NCI-H345 treated with DMSO at 0.1 percent for 48 hours (cell line): ENCODE measurements around the gene OLFML3.

Source experiments
- DNase-seq: peaks from one replicate; lab custom pipeline; 2025; ENCODE audit not compliant: unreplicated experiment; lab: John Stamatoyannopoulos, UW

The OLFML3 gene

GRCh38 chr1:113978863-113979702 lies at the start of gene OLFML3:
OLFML3 (plus strand) TSS chr1:113979474; CDS start chr1:113979517, 43 bp downstream.
- DNase-seq, result peak; percentile 58

- no peak for DNase-seq
Observed at GRCh38 chr1:113929750-113930498, 49.4 kb upstream of the OLFML3 start.

GRCh38 chr1:113930499-113931161 lies 48.6 kb upstream of the OLFML3 start:
- no peak for DNase-seq

GRCh38 chr1:113931451-113931851 lies 47.8 kb upstream of the OLFML3 start:
- no peak for DNase-seq

- DNase-seq, result no peak
Observed at GRCh38 chr1:113934006-113934405, 45.3 kb upstream of the OLFML3 start.

- no peak for DNase-seq
Observed at GRCh38 chr1:113934511-113935055, 44.7 kb upstream of the OLFML3 start.

GRCh38 chr1:113935176-113935575 lies 44.1 kb upstream of the OLFML3 start:
- no peak for DNase-seq

GRCh38 chr1:113935970-113936369 lies 43.3 kb upstream of the OLFML3 start:
- DNase-seq, result no peak

- DNase-seq, result no peak
Observed at GRCh38 chr1:113937146-113937545, 42.1 kb upstream of the OLFML3 start.

- no peak for DNase-seq
Observed at GRCh38 chr1:113938192-113938591, 41.1 kb upstream of the OLFML3 start.

GRCh38 chr1:113940365-113941244 lies 38.7 kb upstream of the OLFML3 start:
- DNase-seq, result no peak

GRCh38 chr1:113941245-113941559 lies 38.1 kb upstream of the OLFML3 start:
- DNase-seq, result no peak

- DNase-seq, result no peak
Observed at GRCh38 chr1:113942527-113942926, 36.7 kb upstream of the OLFML3 start.

- no peak for DNase-seq
Observed at GRCh38 chr1:113943028-113943811, 36.1 kb upstream of the OLFML3 start.

GRCh38 chr1:113945329-113945728 lies 33.9 kb upstream of the OLFML3 start:
- DNase-seq, result no peak

- DNase-seq, result no peak
Observed at GRCh38 chr1:113946112-113946511, 33.2 kb upstream of the OLFML3 start.

GRCh38 chr1:113946678-113947387 lies 32.4 kb upstream of the OLFML3 start:
- DNase-seq, result no peak

- no peak for DNase-seq
Observed at GRCh38 chr1:113947388-113948107, 31.7 kb upstream of the OLFML3 start.
